Endothelial cell of umbilical vein (primary cell): ENCODE results near the gene ULK4. TPM values are rescaled to one million over a fixed set of nuclear protein-coding genes. Genes with fewer than 3 reads are reported as not detected.
"Not testable (repeated sequence)": the region's sequence is repeated elsewhere in the genome, so short reads cannot be mapped to it uniquely, and the experiment has no call there.

Source experiments
- BruUV-seq: library from RNA; stranded (reverse); fragments of 400-500 nt; replicated peaks from 2 replicates; lab custom pipeline; 2021; lab: Mats Ljungman, UMichigan
- CTCF ChIA-PET: fragments of 300-600, 350-600 bp; sonication (Branson Sonifier 250); formaldehyde crosslinking; loops from one replicate; lab custom pipeline; 2021; ENCODE audit warnings: antibody characterized with exemption, inconsistent platforms; lab: Charles Lee
- POLR2A ChIA-PET: fragments of 300-600, 350-600 bp; sonication (Branson Sonifier 250); formaldehyde crosslinking; loops from one replicate; lab custom pipeline; 2021; ENCODE audit warnings: antibody characterized with exemption, inconsistent platforms; lab: Charles Lee
- DNase-seq: peaks from one replicate; pipeline ENCODE4 v3.0.0-alpha.2; 2011; ENCODE audit warnings: low read depth, low spot score
- FAIRE-seq: peaks from 2 replicates; lab custom pipeline; 2011; peaks lifted over from hg19 to GRCh38; lab: Jason Lieb, UNC
- H2AFZ ChIP-seq: 2 replicates; pipeline ENCODE4 v1.6.0; 2012; ENCODE audit warnings: low read depth, low read length, control low read depth, inconsistent platforms
- H3K27ac ChIP-seq: 2 replicates; pipeline ENCODE4 v1.5.1; 2011; ENCODE audit warnings: low read depth, mild to moderate bottlenecking, control low read depth, low read length, moderate library complexity; ENCODE audit not compliant: insufficient read depth
- H3K27me3 ChIP-seq, 2 experiments: 2 replicates each; pipeline versions ENCODE4 v1.6.0 to v1.6.1; 2011; ENCODE audit warnings: low read length in 2 of 2, mixed read lengths in 1 of 2; ENCODE audit not compliant: control insufficient read depth in 2 of 2, insufficient read depth in 2 of 2
- H3K36me3 ChIP-seq, 2 experiments: 2 replicates in 1 of 2; 3 replicates in 1 of 2; pipeline ENCODE4 v1.5.1; 2011; ENCODE audit warnings: low read length in 2 of 2, mild to moderate bottlenecking in 1 of 2, moderate library complexity in 1 of 2; ENCODE audit not compliant: control insufficient read depth in 2 of 2, insufficient read depth in 2 of 2; ENCODE audit errors: extremely low read depth in 1 of 2
- H3K4me1 ChIP-seq: 3 replicates; pipeline ENCODE4 v1.5.1; 2011; ENCODE audit warnings: mild to moderate bottlenecking, low read length; ENCODE audit not compliant: control insufficient read depth, insufficient read depth; ENCODE audit errors: extremely low read depth
- H3K4me2 ChIP-seq: 2 replicates; pipeline ENCODE4 v1.6.1; 2011; ENCODE audit warnings: low read length, control low read depth, mixed read lengths; ENCODE audit not compliant: insufficient read depth
- H3K4me3 ChIP-seq, 3 experiments: fragments of 200-600 bp in 1 of 3; sonication (generic), shearing (Covaris generic) in 1 of 3; replicated peaks in 1 of 3; 2 replicates each; pipeline ENCODE4 v1.5.1; 2011 to 2016; ENCODE audit warnings: control low read depth in 3 of 3, low read length in 3 of 3, mild to moderate bottlenecking in 2 of 3, inconsistent platforms in 1 of 3, low read depth in 1 of 3, moderate library complexity in 1 of 3; ENCODE audit not compliant: insufficient read depth in 1 of 3
- H3K79me2 ChIP-seq: 2 replicates; pipeline ENCODE4 v1.6.0; 2012; ENCODE audit warnings: low read length, inconsistent platforms; ENCODE audit not compliant: control insufficient read depth, insufficient read depth
- H3K9ac ChIP-seq: replicated peaks from 2 replicates; pipeline ENCODE3; 2011; ENCODE audit warnings: low read length, control low read depth; ENCODE audit not compliant: insufficient read depth; ENCODE audit errors: extremely low read depth
- H3K9me1 ChIP-seq: replicated peaks from 3 replicates; pipeline ENCODE4 v1.6.0; 2011; ENCODE audit warnings: mild to moderate bottlenecking, low read length; ENCODE audit not compliant: control insufficient read depth, insufficient read depth; ENCODE audit errors: extremely low read depth
- H3K9me3 ChIP-seq: replicated peaks from 2 replicates; pipeline ENCODE4 v1.5.1; 2012; ENCODE audit warnings: low read length, inconsistent platforms; ENCODE audit not compliant: control insufficient read depth, insufficient read depth
- H4K20me1 ChIP-seq: replicated peaks from 2 replicates; pipeline ENCODE3; 2011; ENCODE audit warnings: mild to moderate bottlenecking, low read length; ENCODE audit not compliant: control insufficient read depth, insufficient read depth; ENCODE audit errors: extremely low read depth
- CTCF ChIP-seq, 2 donors: IDR thresholded peaks; 1 replicate in 1 of 2; 2 replicates in 1 of 2; pipeline ENCODE4 v1.5.1; 2011; ENCODE audit warnings: low read length in 2 of 2, mild to moderate bottlenecking in 2 of 2, moderate library complexity in 2 of 2, control low read depth in 1 of 2, inconsistent platforms in 1 of 2, low read depth in 1 of 2; ENCODE audit not compliant: insufficient read depth in 1 of 2; ENCODE audit errors: extremely low read depth in 1 of 2
- EZH2 ChIP-seq: IDR thresholded peaks from 2 replicates; pipeline ENCODE4 v1.6.1; 2012; ENCODE audit warnings: borderline replicate concordance, low read depth, mild to moderate bottlenecking, moderate library complexity, low read length, inconsistent platforms; ENCODE audit not compliant: severe bottlenecking
- FOS ChIP-seq: IDR thresholded peaks from 2 replicates; pipeline ENCODE4 v1.6.1; 2011; ENCODE audit warnings: mild to moderate bottlenecking, low read length, moderate library complexity, borderline replicate concordance; ENCODE audit not compliant: insufficient read depth
- GATA2 ChIP-seq: IDR thresholded peaks from 2 replicates; pipeline ENCODE4 v1.7.0; 2011; ENCODE audit warnings: low read depth, mild to moderate bottlenecking, moderate library complexity, mixed read lengths, low read length; ENCODE audit not compliant: insufficient read length, insufficient read depth
- JUN ChIP-seq: IDR thresholded peaks from 2 replicates; pipeline ENCODE4 v1.6.1; 2011; ENCODE audit warnings: borderline replicate concordance, low read depth; ENCODE audit not compliant: insufficient read length, insufficient read depth
- MYC ChIP-seq: IDR thresholded peaks from one replicate; pipeline ENCODE4 v1.6.1; 2011; ENCODE audit warnings: mild to moderate bottlenecking, low read depth, low read length
- POLR2AphosphoS5 ChIP-seq: IDR thresholded peaks from 2 replicates; pipeline ENCODE4 v1.6.1; 2012; ENCODE audit warnings: low read depth, mild to moderate bottlenecking, control low read depth, low read length, moderate library complexity; ENCODE audit not compliant: insufficient read depth
- dilution Hi-C: fragments of 300-500 bp; cut with MboI; formaldehyde crosslinking; loops from one replicate; pipeline ENCODE4 v1.15.0; 2019; ENCODE audit warnings: low sequenced_read_pairs; ENCODE audit not compliant: extremely low pct_ligation_motif_present
- intact Hi-C: fragments of 100-400 bp; cut with micrococcal nuclease; formaldehyde crosslinking; loops from one replicate; pipeline ENCODE4 v1.10.0; 2022
- polyA plus RNA-seq, 4 experiments: library from polyadenylated mRNA; depleted of rRNA in 3 of 4; stranded (reverse) in 3 of 4; unstranded in 1 of 4; fragments of >200 nt; gene quantifications; 2 replicates each; pipeline versions ENCODE4 v1.2.1 to v1.2.3, GENCODE V29; 2011 to 2012; ENCODE audit warnings: missing spikeins in 1 of 4
- total RNA-seq: library from RNA; stranded (reverse); gene quantifications from 2 replicates; pipeline ENCODE4 v1.2.3, GENCODE V29; 2021

ULK4 gene
- total and polyA plus RNA-seq, 2 donors (not counting 3 experiments of a cell fraction or from before 2014, with no cell fraction given): 3.3 to 16.0 TPM

- Histone ChIP-seq H4K20me1 (no peaks in the 10 kb centered on the region), H3K36me3 (no peaks in the 10 kb centered on the region), H3K27me3 (no peaks in the 10 kb centered on the region), H2AFZ (no peak overlapping the region), H3K79me2 (no peaks in the 10 kb centered on the region), H3K4me3 (no peak overlapping the region), H3K9me3 (no peaks in the 10 kb centered on the region), H3K9ac (no peak overlapping the region), H3K9me1 (no peaks in the 10 kb centered on the region), H3K4me2 (no peak overlapping the region), H3K4me1 (no peaks in the 10 kb centered on the region), H3K27ac (no peak overlapping the region)
- DNase-seq: no peak
- intact Hi-C loops: no loop called here
- TF ChIP-seq POLR2AphosphoS5 (no peak), EZH2 (no peak), FOS (no peak), MYC (no peak), CTCF (IDR thresholded peaks at IDR 0.05; ENCODE audit: extremely low read depth in 1 of 2, insufficient read depth in 1 of 2, low read depth in 1 of 2, low read length in 2 of 2) (no peak), JUN (no peak)
- dilution Hi-C loops: no loop called here
- ChIA-PET CTCF (no interaction called here), POLR2A (no interaction called here)
- BruUV-seq: no TSS peak
- no peak for FAIRE-seq
Observed at GRCh38 chr3:41288785-41289184, 673.1 kb downstream of the ULK4 start.

GRCh38 chr3:41286305-41286704 is 675.6 kb downstream of the ULK4 start:
- dilution Hi-C loops: no loop called here
- Histone ChIP-seq H3K79me2 (no peaks in the 10 kb centered on the region), H4K20me1 (no peaks in the 10 kb centered on the region), H3K9ac (no peak overlapping the region), H3K4me1 (no peaks in the 10 kb centered on the region), H3K36me3 (no peaks in the 10 kb centered on the region), H2AFZ (no peak overlapping the region), H3K4me3 (no peak overlapping the region), H3K27me3 (no peaks in the 10 kb centered on the region), H3K9me3 (no peaks in the 10 kb centered on the region), H3K4me2 (no peak overlapping the region), H3K27ac (no peak overlapping the region), H3K9me1 (no peaks in the 10 kb centered on the region)
- intact Hi-C loops: no loop called here
- FAIRE-seq (no peak), DNase-seq (no peak)
- ChIA-PET POLR2A (no interaction called here), CTCF (no interaction called here)
- BruUV-seq: no TSS peak
- TF ChIP-seq GATA2: no peak
- TF ChIP-seq FOS: no peak

- POLR2A ChIA-PET, H3K4me3 ChIP-seq, BruUV-seq, dilution Hi-C loops, H3K36me3 ChIP-seq, H3K9me3 ChIP-seq, H3K27ac ChIP-seq, H2AFZ ChIP-seq, H4K20me1 ChIP-seq, H3K4me2 ChIP-seq, H3K27me3 ChIP-seq, DNase-seq, H3K9me1 ChIP-seq, FAIRE-seq, CTCF ChIA-PET, H3K4me1 ChIP-seq, H3K79me2 ChIP-seq, intact Hi-C loops, H3K9ac ChIP-seq: not testable (repeated sequence)
Observed at GRCh38 chr3:41284934-41285333, 677.0 kb downstream of the ULK4 start.
